Bronchial epithelial cell (primary cell): ENCODE data around the gene CTDSPL. TPM values are rescaled to one million over a fixed set of nuclear protein-coding genes. Genes with fewer than 3 reads are reported as not detected.
A peak's percentile ranks its signal among the peaks of the same experiment; 100 is the strongest.
"Not testable (repeated sequence)": the region's sequence is repeated elsewhere in the genome, so short reads cannot be mapped to it uniquely, and the experiment has no call there.

Experiments
- DNase-seq: peaks from one replicate; pipeline ENCODE4 v3.0.0-alpha.2; 2010; ENCODE audit warnings: low read depth
- FAIRE-seq: peaks from 2 replicates; lab custom pipeline; 2011; peaks lifted over from hg19 to GRCh38; lab: Jason Lieb, UNC
- H3K27me3 ChIP-seq: 2 replicates; pipeline ENCODE4 v1.5.1; 2011; ENCODE audit warnings: low read length; ENCODE audit not compliant: control insufficient read depth, insufficient read depth
- H3K36me3 ChIP-seq: 2 replicates; pipeline ENCODE4 v1.5.1; 2011; ENCODE audit warnings: low read length; ENCODE audit not compliant: control insufficient read depth, insufficient read depth
- H3K4me3 ChIP-seq: 2 replicates; pipeline ENCODE4 v1.5.1; 2011; ENCODE audit warnings: mild to moderate bottlenecking, low read depth, low read length, control low read depth
- total RNA-seq: library from RNA; depleted of rRNA; stranded (reverse); fragments of >200 nt; gene quantifications from 2 replicates; pipeline ENCODE4 v1.2.1, GENCODE V29; 2014
- TF ChIP-seq, protein P1 (sequence below): IDR thresholded peaks from 2 replicates; pipeline ENCODE4 v1.5.1; 2011; ENCODE audit warnings: mild to moderate bottlenecking, moderate library complexity, low read length, control low read depth, inconsistent platforms; ENCODE audit not compliant: insufficient read depth, severe bottlenecking

CTDSPL gene
- total RNA-seq, 1 donor from 2014 or later = 80.6 TPM

DNA sequence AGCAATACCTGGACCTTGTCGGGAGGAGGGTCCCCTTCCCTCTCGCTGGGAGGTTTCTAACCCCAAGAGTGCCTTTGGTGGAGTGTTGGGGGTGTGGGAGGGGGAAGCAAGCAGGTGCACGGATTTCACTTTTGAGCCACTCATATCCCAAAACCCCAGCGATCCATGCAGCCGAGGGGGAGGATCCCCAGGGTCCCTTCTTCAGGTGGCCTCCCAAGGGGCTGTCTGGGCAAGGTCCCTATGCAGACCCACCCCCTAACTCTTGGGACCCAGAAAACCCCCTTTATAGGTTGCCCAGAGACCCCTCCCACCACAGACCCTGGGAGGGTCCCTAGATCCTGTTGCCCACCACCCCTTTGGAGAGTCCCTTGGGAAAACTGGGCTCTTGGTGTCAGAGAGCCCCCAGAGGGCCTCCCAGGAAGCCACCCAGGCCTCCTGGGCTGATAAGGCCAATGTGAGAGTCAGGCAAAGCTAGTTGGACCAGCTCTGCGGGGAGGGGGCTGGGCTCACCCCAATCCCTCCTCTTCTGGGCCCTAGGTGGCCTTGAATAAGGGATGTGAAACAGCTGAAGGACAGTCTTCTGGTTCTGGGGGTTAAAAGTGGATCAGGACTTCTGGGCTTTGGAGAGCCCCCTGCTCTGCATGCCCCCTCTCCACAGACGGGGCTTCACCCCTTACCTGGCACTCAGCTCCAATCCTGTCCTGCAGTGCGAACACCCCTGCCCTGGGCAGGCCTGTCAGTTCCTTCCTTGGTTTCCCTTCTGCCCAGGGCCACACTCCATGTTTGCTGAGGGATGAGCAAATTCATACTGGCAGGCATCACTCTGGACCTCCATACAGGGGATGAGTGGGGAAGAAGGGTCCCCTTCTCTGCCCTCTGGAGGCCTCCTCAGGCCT, 168.7 kb downstream of the CTDSPL start:
- peak; percentile 29 for DNase-seq
- H3K4me3 ChIP-seq = peak overlapping the region; percentile 55
- no peak for FAIRE-seq
- peaks cover 2% of the 10 kb centered on the region for H3K36me3 ChIP-seq
- no peaks in the 10 kb centered on the region for H3K27me3 ChIP-seq
- TF ChIP-seq, protein P1, sequence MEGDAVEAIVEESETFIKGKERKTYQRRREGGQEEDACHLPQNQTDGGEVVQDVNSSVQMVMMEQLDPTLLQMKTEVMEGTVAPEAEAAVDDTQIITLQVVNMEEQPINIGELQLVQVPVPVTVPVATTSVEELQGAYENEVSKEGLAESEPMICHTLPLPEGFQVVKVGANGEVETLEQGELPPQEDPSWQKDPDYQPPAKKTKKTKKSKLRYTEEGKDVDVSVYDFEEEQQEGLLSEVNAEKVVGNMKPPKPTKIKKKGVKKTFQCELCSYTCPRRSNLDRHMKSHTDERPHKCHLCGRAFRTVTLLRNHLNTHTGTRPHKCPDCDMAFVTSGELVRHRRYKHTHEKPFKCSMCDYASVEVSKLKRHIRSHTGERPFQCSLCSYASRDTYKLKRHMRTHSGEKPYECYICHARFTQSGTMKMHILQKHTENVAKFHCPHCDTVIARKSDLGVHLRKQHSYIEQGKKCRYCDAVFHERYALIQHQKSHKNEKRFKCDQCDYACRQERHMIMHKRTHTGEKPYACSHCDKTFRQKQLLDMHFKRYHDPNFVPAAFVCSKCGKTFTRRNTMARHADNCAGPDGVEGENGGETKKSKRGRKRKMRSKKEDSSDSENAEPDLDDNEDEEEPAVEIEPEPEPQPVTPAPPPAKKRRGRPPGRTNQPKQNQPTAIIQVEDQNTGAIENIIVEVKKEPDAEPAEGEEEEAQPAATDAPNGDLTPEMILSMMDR = no peak

DNA sequence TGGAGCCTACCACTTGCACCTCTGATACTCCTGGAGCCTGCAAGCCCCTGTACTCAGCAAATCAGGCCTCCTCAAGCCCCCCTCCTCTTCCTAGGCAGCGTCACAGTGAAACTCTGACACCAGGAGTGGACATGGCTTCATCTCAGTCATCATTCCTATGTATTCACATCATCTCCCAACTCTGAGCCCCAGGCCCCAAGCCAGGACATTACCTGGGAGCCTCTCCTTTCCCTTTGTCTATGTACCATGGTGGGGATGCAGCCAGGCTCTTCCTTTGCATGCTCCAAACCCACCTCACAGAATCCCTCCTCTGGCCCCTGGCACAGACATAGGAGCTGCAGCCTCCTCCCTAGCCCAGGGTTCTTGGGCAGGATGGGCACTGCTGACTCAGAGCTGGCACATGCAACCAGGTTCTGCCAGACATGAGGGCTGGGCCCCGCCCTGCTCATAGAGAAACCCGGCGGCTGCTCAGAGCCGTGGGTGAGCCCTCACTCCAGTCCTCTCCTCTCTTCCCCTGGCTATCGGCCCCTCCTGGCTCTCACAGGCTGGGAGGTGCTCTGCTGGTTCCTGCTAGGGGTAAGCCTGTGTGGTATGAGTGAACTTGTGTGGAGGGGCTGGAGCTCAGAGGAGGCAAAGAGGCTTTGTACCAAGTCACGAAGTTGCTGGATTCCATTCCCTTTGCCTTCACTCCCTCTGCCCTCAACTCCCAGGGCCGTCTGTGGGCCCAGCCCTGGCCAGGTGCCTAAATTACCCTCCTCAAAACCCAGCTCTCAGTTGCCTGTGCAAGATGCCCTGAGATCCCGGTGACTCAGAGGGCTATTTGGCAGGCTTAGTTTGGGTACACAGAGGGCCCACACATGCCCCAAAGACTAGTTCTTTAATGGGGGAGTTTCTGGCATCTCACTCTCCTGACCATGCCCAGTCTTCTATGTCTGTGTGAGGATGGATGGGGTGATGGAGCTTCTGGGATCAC, 169.6 kb downstream of the CTDSPL start:
- DNase-seq (peak; percentile 90), FAIRE-seq (peak; percentile 18)
- TF ChIP-seq, protein P1 = no peak
- Histone ChIP-seq H3K27me3 (no peaks in the 10 kb centered on the region), H3K4me3 (no peak overlapping the region), H3K36me3 (peaks cover 2% of the 10 kb centered on the region)

DNA sequence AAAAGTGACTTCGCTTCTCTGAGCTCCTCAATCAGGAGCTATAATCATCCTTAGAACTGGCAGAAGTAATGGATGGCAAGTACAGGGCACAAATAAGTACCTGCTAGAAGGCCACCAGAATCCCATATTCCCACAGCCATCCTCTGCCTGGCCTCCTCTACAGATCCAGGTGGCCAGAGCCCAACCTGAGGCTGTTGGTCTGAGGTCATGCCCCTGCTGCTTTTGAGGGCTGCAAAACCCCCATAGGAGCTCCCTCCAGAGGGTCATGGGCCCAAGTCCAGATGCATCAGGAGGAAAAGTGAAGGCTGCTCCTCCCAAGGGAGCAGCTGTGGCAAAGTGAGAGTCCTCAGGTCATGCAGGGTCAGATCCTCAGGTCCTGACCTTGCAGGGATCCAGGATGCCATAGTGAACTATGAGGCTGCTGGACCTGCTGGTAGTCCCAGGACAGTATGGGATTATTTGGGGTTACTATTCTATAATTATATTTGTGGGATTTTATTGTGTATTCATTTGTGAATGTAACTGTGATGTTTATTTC, 170.7 kb downstream of the CTDSPL start:
- TF ChIP-seq, protein P1 = no peak
- Histone ChIP-seq H3K4me3 (no peak overlapping the region), H3K27me3 (no peaks in the 10 kb centered on the region), H3K36me3 (peaks cover 1% of the 10 kb centered on the region)
- DNase-seq = no peak
- no peak for FAIRE-seq

DNA sequence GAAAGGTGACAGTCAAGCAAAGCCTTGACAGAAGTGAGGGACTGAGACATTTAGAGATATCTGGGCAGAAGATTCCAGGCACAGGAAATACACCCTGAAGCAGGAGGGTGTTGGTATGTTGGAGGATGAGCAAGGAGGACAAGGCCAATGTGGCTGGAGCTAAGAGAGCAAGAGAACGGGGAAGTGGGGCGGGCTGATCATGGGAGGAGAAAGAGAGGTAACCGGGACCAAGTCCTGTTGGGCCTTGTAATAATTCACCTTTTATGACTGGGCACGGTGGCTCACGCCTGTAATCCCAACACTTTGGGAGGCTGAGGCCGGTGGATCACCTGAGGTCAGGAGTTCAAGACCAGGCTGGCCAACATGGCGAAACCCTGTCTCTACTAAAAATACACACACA, 171.9 kb downstream of the CTDSPL start:
- DNase-seq, H3K36me3 ChIP-seq, H3K4me3 ChIP-seq, FAIRE-seq, H3K27me3 ChIP-seq: not testable (repeated sequence)

Other genes starting within 250 kb of the CTDSPL start
- 121 and 171 TPM in 2 replicates for gene VILL, start 128.9 kb downstream of the CTDSPL start, total RNA-seq
- 24.2 and 45.7 TPM in 2 replicates for gene PLCD1, start 167.8 kb downstream of the CTDSPL start, total RNA-seq
- 0.26 TPM in 2 replicates for gene DLEC1, start 177.3 kb downstream of the CTDSPL start, total RNA-seq